Muscle of leg (tissue), 11 donors: Measurements from ENCODE around the gene CCND2. TPM values are rescaled to one million over a fixed set of nuclear protein-coding genes. Genes with fewer than 3 reads are reported as not detected.
A peak's percentile ranks its signal among the peaks of the same experiment; 100 is the strongest.

Source experiments
- DNase-seq: peaks from one replicate; pipeline ENCODE4 v3.0.0; 2013
- H3K27ac ChIP-seq: one replicate; pipeline ENCODE4 v1.5.1; 2013; ENCODE audit warnings: mild to moderate bottlenecking, low read length, control low read depth
- H3K27me3 ChIP-seq: one replicate; pipeline ENCODE4 v1.6.1; 2013; ENCODE audit warnings: low read length; ENCODE audit not compliant: control insufficient read depth, insufficient read depth
- H3K36me3 ChIP-seq: one replicate; pipeline ENCODE4 v1.6.1; 2013; ENCODE audit warnings: low read length; ENCODE audit not compliant: control insufficient read depth, insufficient read depth
- H3K4me1 ChIP-seq: one replicate; pipeline ENCODE4 v1.6.1; 2013; ENCODE audit warnings: low read length; ENCODE audit not compliant: control insufficient read depth, insufficient read depth
- H3K4me3 ChIP-seq: one replicate; pipeline ENCODE4 v1.5.1; 2013; ENCODE audit warnings: low read length, control low read depth
- H3K9me3 ChIP-seq: replicated peaks from 2 replicates; pipeline ENCODE4 v1.6.1; 2013; ENCODE audit warnings: low read depth, low read length; ENCODE audit not compliant: control insufficient read depth
- WGBS: methylation state at CpG from one replicate; pipeline ENCODE4 v1.1.5; 2013; ENCODE audit warnings: missing lambda C conversion rate; ENCODE audit not compliant: insufficient coverage; 5-methylcytosine and 5-hydroxymethylcytosine counted together
- polyA plus RNA-seq, 8 donors: library from polyadenylated mRNA; unstranded; fragments of 120-200 nt; gene quantifications; one replicate each; pipeline versions ENCODE4 v1.2.1 to v1.2.3, GENCODE V29; 2013; ENCODE audit warnings: inconsistent platforms in 1 of 8, low replicate concordance in 1 of 8; ENCODE audit not compliant: insufficient read length in 8 of 8, insufficient read depth in 1 of 8
- total RNA-seq: library from RNA; stranded (reverse); fragments of 120-200 nt; gene quantifications from one replicate; pipeline ENCODE4 v1.2.4, GENCODE V29; 2013

The CCND2 gene
- total and polyA plus RNA-seq, 9 donors, result 74.7 to 152 (median 105) TPM

DNA sequence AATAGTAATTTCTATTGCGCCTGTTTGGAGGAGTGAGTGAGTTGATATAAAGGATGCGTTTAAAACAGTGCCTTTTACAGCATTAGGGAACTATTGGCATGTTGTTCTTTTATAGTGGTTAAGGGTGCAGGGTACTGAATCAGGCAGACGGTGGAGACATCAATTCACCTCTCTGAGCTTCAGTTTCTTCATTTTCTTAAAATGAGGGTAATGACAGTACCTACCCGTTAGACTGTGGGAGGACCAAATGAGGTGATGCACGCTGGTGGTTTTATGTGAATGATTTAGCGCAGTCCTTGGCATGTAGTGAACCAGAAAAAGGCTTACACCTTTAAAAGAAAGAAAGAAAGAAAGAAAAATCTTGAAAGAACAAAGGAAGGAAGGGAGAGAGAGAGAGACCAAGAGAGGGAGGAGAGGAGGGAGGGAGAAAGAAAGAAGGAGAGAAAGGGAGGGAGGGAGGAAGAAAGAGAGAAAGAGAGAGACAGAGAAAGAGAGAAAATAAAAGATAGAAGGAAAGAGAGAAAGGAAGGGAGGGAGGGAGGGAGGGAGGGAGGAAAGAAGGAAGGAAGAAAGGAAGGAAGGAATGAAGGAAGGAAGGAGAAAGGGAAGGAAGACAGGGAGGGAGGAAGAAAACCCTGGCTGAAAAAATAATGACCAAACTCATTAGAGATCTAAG lies 22.2 kb upstream of the CCND2 start:
- peaks cover 33% of the 10 kb centered on the region for H3K4me1 ChIP-seq
- DNase-seq, result no peak
- 40% methylated on average over 1 of the region's 6 CpGs for WGBS
- H3K9me3 ChIP-seq, result no peaks in the 10 kb centered on the region
- H3K36me3 ChIP-seq, result no peaks in the 10 kb centered on the region
- no peak overlapping the region for H3K27ac ChIP-seq
- no peak overlapping the region for H3K4me3 ChIP-seq
- H3K27me3 ChIP-seq, result no peaks in the 10 kb centered on the region

DNA sequence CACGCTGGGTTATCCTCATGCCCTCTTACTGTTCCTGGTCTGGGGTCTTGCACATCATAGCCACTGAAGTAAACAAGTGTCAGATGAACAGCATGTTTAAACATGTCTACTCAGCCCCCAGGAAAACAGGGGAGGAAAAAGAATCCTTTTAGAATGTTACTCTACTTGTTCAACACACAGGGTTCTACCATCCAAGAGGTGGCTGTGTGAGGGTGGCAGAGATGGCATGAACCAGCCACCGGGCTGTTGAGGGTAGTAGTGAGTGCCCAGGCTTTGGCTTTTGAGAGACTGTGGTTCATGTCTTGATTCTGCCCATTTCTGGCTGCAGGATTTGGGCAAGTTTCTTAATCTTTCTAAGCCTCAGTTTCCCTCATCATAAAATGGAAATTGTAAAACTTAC lies 21.6 kb upstream of the CCND2 start:
- no peaks in the 10 kb centered on the region for H3K36me3 ChIP-seq
- WGBS, result 83% methylated on average over 2 of the region's 2 CpGs
- no peak overlapping the region for H3K27ac ChIP-seq
- DNase-seq, result no peak
- H3K4me3 ChIP-seq, result no peak overlapping the region
- H3K27me3 ChIP-seq, result no peaks in the 10 kb centered on the region
- H3K9me3 ChIP-seq, result no peaks in the 10 kb centered on the region
- peaks cover 27% of the 10 kb centered on the region for H3K4me1 ChIP-seq

DNA sequence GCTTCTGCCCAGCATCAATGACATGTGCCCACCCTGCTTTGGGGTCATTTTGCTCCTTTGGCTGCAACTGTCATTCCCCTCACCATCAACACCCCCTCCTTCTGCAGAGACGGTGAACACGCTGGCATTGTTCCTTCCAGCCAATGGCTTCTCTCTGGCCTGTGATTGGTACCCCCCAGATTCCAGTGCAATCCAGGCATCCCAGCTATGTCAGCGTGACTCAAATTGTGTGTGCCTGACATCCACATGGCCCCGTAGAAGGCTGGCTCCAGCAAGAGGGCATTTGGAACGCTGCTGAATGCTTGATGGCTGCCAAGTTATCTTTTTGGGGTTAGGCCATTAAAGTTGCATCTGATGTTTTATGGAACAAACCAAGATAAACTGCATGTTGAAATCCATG lies 21.0 kb upstream of the CCND2 start:
- peaks cover 27% of the 10 kb centered on the region for H3K4me1 ChIP-seq
- H3K4me3 ChIP-seq, result no peak overlapping the region
- no peaks in the 10 kb centered on the region for H3K9me3 ChIP-seq
- DNase-seq, result peak; percentile 40
- no peak overlapping the region for H3K27ac ChIP-seq
- no peaks in the 10 kb centered on the region for H3K36me3 ChIP-seq
- 49% methylated on average over 4 of the region's 5 CpGs for WGBS
- H3K27me3 ChIP-seq, result no peaks in the 10 kb centered on the region

DNA sequence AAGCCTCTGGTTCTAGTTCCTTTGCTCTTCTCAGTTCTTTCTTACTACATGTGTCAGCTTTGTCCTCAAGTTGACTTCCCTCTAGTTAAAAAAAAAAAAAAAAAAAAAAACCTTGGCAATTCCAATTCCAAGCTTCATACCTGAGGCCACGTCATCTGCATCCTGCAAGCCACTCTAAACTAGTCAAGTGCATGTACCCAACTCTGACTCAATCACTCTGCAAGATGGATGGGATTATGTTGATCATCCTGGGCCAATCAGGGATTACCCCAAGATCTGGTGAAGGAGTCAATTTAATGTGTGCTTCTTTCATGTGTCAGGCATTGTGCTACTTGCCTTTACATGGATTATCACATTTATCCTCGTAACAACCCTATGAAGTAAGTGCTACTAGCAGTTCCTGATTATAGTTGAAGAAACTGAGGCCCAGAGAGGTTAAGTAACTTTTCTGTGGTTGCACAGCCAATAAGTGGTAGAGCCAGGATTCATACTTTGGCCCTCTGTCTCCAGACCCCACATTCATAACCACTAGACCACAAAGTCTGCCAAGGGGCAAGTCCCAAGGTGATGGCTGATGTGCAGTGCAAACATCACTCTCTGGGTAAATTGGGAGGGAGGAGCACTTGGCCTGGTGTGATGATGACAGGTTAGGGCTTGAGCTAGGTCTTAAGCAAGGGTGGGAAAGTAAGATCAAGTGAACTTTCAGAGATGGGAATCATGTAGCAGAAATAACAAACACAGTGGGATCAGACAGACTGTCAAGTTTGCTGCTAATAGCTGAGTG lies 17.3 kb upstream of the CCND2 start:
- Histone ChIP-seq H3K36me3 (no peaks in the 10 kb centered on the region), H3K4me3 (no peak overlapping the region), H3K27ac (no peak overlapping the region), H3K4me1 (peaks cover 14% of the 10 kb centered on the region), H3K27me3 (no peaks in the 10 kb centered on the region), H3K9me3 (peaks cover 2% of the 10 kb centered on the region)
- no peak for DNase-seq
- no CpG with 5 or more reads among the region's 2 CpGs for WGBS

DNA sequence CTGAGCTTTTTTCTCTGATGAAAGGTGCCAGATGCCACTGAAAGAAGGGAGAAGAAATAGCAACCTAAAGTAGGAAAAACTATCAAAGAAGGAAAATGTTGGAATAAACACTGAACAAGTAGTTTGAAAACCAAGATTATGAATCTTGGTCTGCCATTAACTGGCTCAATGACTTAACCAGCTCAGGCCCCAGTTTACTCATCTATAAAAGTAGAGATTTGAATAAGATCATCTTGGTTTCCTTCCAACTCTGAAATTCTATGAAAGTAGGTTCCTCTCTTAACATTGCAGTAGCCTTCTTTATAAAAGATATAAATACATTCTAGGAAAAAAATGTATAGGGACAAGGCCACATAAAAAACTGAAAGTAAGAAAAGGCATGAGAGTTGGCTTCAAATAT lies 16.1 kb upstream of the CCND2 start:
- Histone ChIP-seq H3K36me3 (no peaks in the 10 kb centered on the region), H3K27ac (no peak overlapping the region), H3K27me3 (no peaks in the 10 kb centered on the region), H3K4me1 (peaks cover 11% of the 10 kb centered on the region), H3K4me3 (no peak overlapping the region), H3K9me3 (peaks cover 2% of the 10 kb centered on the region)
- no peak for DNase-seq

DNA sequence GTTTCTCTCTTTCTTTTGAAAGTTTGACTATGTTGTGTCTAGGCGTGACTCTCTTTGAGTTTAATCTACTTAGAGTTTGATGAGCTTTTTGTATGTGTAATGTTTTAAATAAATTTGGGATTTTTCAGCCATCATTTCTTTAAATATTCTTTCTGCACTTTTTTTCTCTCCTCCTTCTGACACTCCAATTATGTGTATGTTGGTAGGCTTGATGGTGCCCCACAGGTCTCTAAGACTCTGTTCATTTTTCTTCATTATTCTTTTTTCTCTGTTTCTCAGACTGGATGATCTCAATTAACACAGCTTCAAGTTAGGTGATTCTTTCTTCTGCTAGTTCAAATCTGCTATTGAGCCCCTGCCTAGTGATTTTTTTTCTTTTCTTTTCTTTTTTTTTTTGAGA lies 14.5 kb upstream of the CCND2 start:
- Histone ChIP-seq H3K4me3 (no peak overlapping the region), H3K9me3 (peaks cover 2% of the 10 kb centered on the region), H3K27ac (no peak overlapping the region), H3K4me1 (no peaks in the 10 kb centered on the region), H3K27me3 (no peaks in the 10 kb centered on the region), H3K36me3 (no peaks in the 10 kb centered on the region)
- DNase-seq, result no peak
- no CpG with 5 or more reads among the region's 1 CpG for WGBS

DNA sequence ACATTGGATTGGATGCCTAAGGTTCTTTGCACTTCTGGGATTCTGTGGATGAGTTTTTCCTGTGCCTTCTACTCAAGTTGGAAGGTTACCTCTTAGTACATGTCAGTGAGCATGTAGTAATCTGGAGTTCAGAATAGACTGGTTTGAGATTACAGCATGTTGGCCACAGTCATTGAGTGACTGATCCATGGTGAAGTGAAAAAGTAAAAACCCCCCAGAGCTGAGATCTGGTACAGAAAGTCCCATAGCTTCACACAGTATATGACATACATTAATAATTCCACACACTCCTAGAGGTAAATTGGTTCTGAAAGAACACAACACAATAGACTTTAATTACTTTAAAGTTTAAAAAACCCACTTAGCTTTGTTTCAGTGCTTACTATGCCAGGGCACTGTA lies 11.9 kb upstream of the CCND2 start:
- Histone ChIP-seq H3K4me1 (no peaks in the 10 kb centered on the region), H3K36me3 (no peaks in the 10 kb centered on the region), H3K4me3 (no peak overlapping the region), H3K27me3 (no peaks in the 10 kb centered on the region), H3K27ac (no peak overlapping the region), H3K9me3 (peaks cover 2% of the 10 kb centered on the region)
- no peak for DNase-seq

DNA sequence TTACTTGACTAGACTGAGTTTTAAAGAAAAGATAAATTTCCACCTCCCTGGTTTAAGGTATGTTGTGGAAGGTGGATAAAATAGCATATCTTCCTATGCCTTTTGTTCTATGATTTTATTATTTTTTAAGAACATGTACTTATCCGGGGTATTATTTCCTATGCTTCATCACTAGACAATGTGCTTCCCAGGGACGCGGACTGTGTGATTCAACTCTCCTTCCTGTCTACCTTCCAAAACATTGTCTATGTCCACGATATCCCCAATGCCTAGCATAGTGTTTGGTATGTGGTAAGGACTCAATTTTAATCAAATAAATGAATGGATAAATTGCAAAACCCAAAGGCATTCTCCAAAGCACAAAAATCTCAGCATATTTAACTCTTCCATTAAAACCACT lies 8.3 kb upstream of the CCND2 start:
- Histone ChIP-seq H3K27me3 (peaks cover 17% of the 10 kb centered on the region), H3K36me3 (no peaks in the 10 kb centered on the region), H3K4me3 (no peak overlapping the region), H3K27ac (no peak overlapping the region), H3K9me3 (no peaks in the 10 kb centered on the region), H3K4me1 (peaks cover 10% of the 10 kb centered on the region)
- no CpG with 5 or more reads among the region's 4 CpGs for WGBS
- DNase-seq, result no peak

DNA sequence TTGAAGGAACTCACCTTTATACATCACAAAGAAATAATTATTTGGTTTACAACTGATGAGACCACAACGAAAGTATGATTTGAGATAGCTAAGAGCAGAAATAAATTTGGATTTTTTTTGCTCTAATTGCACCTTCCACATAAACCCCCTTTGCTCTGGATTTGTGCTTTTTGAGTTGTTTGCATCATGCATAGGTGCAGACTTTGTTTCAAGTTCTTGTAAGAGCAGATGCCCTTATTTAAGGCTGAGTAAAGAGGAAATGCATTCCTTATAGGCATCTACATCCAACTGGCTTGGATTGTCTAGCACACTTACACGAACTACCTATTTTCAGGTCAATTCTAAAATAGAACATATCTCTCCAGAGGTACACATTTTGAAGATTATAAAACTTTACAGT lies 6.6 kb upstream of the CCND2 start:
- no peak overlapping the region for H3K27ac ChIP-seq
- DNase-seq, result no peak
- H3K4me3 ChIP-seq, result no peak overlapping the region
- H3K36me3 ChIP-seq, result no peaks in the 10 kb centered on the region
- H3K4me1 ChIP-seq, result peaks cover 22% of the 10 kb centered on the region
- WGBS, result no CpG with 5 or more reads among the region's 2 CpGs
- peaks cover 29% of the 10 kb centered on the region for H3K27me3 ChIP-seq
- H3K9me3 ChIP-seq, result no peaks in the 10 kb centered on the region

DNA sequence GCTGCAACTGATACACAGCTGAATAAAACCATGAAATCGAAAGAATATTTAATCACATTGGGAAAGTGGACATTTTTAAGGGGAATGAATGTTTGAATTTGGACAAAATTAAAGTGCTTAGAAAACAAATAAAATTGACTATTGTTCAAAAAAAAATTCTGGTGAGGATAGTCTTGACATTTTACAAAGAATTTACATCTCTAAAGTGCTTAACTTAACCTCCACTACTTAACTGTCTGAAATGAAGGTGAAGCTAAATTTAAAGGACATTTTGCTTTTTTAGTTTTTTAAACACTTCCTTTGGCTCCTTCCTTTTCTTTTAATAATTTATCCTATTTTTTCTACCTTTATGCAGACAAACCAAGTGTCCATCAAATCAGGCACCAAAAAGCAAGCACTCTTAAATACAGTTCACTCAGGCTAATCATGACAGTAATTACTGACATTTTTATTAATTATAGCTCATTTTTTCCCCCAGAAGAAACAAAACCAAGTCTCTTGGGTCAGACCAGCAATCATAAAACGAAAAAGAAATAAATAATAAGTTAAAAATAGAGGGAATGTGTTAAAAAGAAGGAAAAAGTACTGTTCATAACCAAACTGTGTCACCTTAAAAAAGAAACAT lies 5.7 kb upstream of the CCND2 start:
- Histone ChIP-seq H3K4me3 (no peak overlapping the region), H3K36me3 (no peaks in the 10 kb centered on the region), H3K4me1 (peaks cover 30% of the 10 kb centered on the region), H3K27ac (no peak overlapping the region), H3K27me3 (peaks cover 29% of the 10 kb centered on the region), H3K9me3 (no peaks in the 10 kb centered on the region)
- WGBS, result no CpG with 5 or more reads among the region's 2 CpGs
- DNase-seq, result no peak
